Caco-2 (cell line): ENCODE data around the gene ACTRT3. TPM values are rescaled to one million over a fixed set of nuclear protein-coding genes. Genes with fewer than 3 reads are reported as not detected.

ENCODE experiments used
- BruUV-seq: library from RNA; stranded (reverse); fragments of 400-500 nt; replicated peaks from 2 replicates; lab custom pipeline; 2021; lab: Mats Ljungman, UMichigan
- CTCF ChIA-PET: fragments of 300-600 bp; sonication (Branson Sonifier 250); formaldehyde crosslinking; loops from one replicate; lab custom pipeline; 2022; ENCODE audit warnings: antibody characterized with exemption; lab: Charles Lee
- POLR2A ChIA-PET: fragments of 300-600 bp; sonication (Branson Sonifier 250); formaldehyde crosslinking; loops from one replicate; lab custom pipeline; 2022; ENCODE audit warnings: antibody characterized with exemption; lab: Charles Lee
- DNase-seq, 2 experiments: peaks; one replicate each; pipeline versions ENCODE4 v3.0.0 to v3.0.0-alpha.2; 2020 to 2022
- H3K27me3 ChIP-seq: replicated peaks from 2 replicates; pipeline ENCODE4 v1.6.0; 2011; ENCODE audit warnings: low read length; ENCODE audit not compliant: control insufficient read depth, insufficient read depth
- H3K36me3 ChIP-seq: 2 replicates; pipeline ENCODE4 v1.5.1; 2011; ENCODE audit warnings: low read length; ENCODE audit not compliant: control insufficient read depth, insufficient read depth
- H3K4me1 ChIP-seq: fragments of 250-450 bp; sonication (Bioruptor Pico); 2 replicates; pipeline ENCODE4 v1.5.1; 2020; ENCODE audit warnings: mild to moderate bottlenecking
- H3K4me3 ChIP-seq: 2 replicates; pipeline ENCODE4 v1.5.1; 2011; ENCODE audit warnings: low read depth, mild to moderate bottlenecking, control low read depth, low read length
- H3K9me3 ChIP-seq: fragments of 250-450 bp; sonication (Bioruptor Pico); 2 replicates; pipeline ENCODE4 v1.5.1; 2020; ENCODE audit warnings: mild to moderate bottlenecking, moderate library complexity
- H3K27ac Mint-ChIP-seq: one replicate; pipeline ENCODE4 v1.8.0; 2022; ENCODE audit warnings: mixed read lengths; ENCODE audit not compliant: unreplicated experiment
- H3K27me3 Mint-ChIP-seq: one replicate; pipeline ENCODE4 v1.8.0; 2022; ENCODE audit warnings: mixed read lengths; ENCODE audit not compliant: insufficient read depth, unreplicated experiment
- H3K36me3 Mint-ChIP-seq: one replicate; pipeline ENCODE4 v1.8.0; 2022; ENCODE audit warnings: mild to moderate bottlenecking, mixed read lengths; ENCODE audit not compliant: insufficient read depth, unreplicated experiment
- H3K4me1 Mint-ChIP-seq: one replicate; pipeline ENCODE4 v1.8.0; 2022; ENCODE audit warnings: low read depth, mixed read lengths; ENCODE audit not compliant: unreplicated experiment
- H3K4me3 Mint-ChIP-seq: one replicate; pipeline ENCODE4 v1.8.0; 2022; ENCODE audit warnings: mild to moderate bottlenecking, moderate library complexity, mixed read lengths; ENCODE audit not compliant: unreplicated experiment
- H3K9me3 Mint-ChIP-seq: one replicate; pipeline ENCODE4 v1.8.0; 2022; ENCODE audit warnings: mixed read lengths; ENCODE audit not compliant: unreplicated experiment
- CTCF ChIP-seq, 2 experiments: fragments of 200-600 bp in 1 of 2; IDR thresholded peaks; 1 replicate in 1 of 2; 2 replicates in 1 of 2; pipeline versions ENCODE4 v1.5.1 to v1.8.0; 2011 to 2022; ENCODE audit warnings: antibody characterized with exemption in 1 of 2, control low read depth in 1 of 2, inconsistent platforms in 1 of 2, low read depth in 1 of 2, low read length in 1 of 2, mild to moderate bottlenecking in 1 of 2, moderate library complexity in 1 of 2; ENCODE audit not compliant: insufficient read depth in 1 of 2, severe bottlenecking in 1 of 2, unreplicated experiment in 1 of 2
- intact Hi-C: fragments of 100-400 bp; cut with micrococcal nuclease; formaldehyde crosslinking; loops from one replicate; pipeline ENCODE4 v1.10.0; 2022; ENCODE audit not compliant: unreplicated experiment
- total RNA-seq: library from RNA; stranded (reverse); gene quantifications from 2 replicates; pipeline ENCODE4 v1.2.3, GENCODE V29; 2022

ACTRT3 gene
- total RNA-seq, 1 experiment from 2014 or later = not detected

- no peaks in the 10 kb centered on the region for H3K4me1 Mint-ChIP-seq
- peaks cover 9% of the 10 kb centered on the region for H3K9me3 ChIP-seq
- TF ChIP-seq CTCF (IDR thresholded peaks at IDR 0.05; ENCODE audit: insufficient read depth in 1 of 2, low read depth in 1 of 2, low read length in 1 of 2, severe bottlenecking in 1 of 2, unreplicated experiment in 1 of 2) = no peak
- ChIA-PET POLR2A (no interaction called here), CTCF (no interaction called here)
- H3K9me3 Mint-ChIP-seq = peaks cover 23% of the 10 kb centered on the region
- no peaks in the 10 kb centered on the region for H3K4me1 ChIP-seq
- intact Hi-C loops = no loop called here
- H3K27me3 Mint-ChIP-seq = peaks cover 9% of the 10 kb centered on the region
- H3K4me3 Mint-ChIP-seq = no peak overlapping the region
- H3K27ac Mint-ChIP-seq = no peak overlapping the region
- DNase-seq = no peak
- no peaks in the 10 kb centered on the region for H3K27me3 ChIP-seq
- H3K36me3 Mint-ChIP-seq = no peaks in the 10 kb centered on the region
- H3K36me3 ChIP-seq = no peaks in the 10 kb centered on the region
- no peak overlapping the region for H3K4me3 ChIP-seq
- BruUV-seq = no TSS peak
Observed at GRCh38 chr3:169813757-169814517, 44.6 kb upstream of the ACTRT3 start.

GRCh38 chr3:169813278-169813677 lies 43.9 kb upstream of the ACTRT3 start:
- no peak for DNase-seq
- peaks cover 9% of the 10 kb centered on the region for H3K9me3 ChIP-seq
- ChIA-PET CTCF (no interaction called here), POLR2A (no interaction called here)
- H3K36me3 ChIP-seq = no peaks in the 10 kb centered on the region
- Mint-ChIP-seq H3K27me3 (peaks cover 8% of the 10 kb centered on the region), H3K27ac (no peak overlapping the region), H3K4me1 (no peaks in the 10 kb centered on the region), H3K9me3 (peaks cover 23% of the 10 kb centered on the region), H3K36me3 (no peaks in the 10 kb centered on the region), H3K4me3 (no peak overlapping the region)
- TF ChIP-seq CTCF (IDR thresholded peaks at IDR 0.05; ENCODE audit: insufficient read depth in 1 of 2, low read depth in 1 of 2, low read length in 1 of 2, severe bottlenecking in 1 of 2, unreplicated experiment in 1 of 2) = no peak
- BruUV-seq = no TSS peak
- no peak overlapping the region for H3K4me3 ChIP-seq
- intact Hi-C loops = no loop called here
- no peaks in the 10 kb centered on the region for H3K4me1 ChIP-seq
- H3K27me3 ChIP-seq = no peaks in the 10 kb centered on the region

DNA sequence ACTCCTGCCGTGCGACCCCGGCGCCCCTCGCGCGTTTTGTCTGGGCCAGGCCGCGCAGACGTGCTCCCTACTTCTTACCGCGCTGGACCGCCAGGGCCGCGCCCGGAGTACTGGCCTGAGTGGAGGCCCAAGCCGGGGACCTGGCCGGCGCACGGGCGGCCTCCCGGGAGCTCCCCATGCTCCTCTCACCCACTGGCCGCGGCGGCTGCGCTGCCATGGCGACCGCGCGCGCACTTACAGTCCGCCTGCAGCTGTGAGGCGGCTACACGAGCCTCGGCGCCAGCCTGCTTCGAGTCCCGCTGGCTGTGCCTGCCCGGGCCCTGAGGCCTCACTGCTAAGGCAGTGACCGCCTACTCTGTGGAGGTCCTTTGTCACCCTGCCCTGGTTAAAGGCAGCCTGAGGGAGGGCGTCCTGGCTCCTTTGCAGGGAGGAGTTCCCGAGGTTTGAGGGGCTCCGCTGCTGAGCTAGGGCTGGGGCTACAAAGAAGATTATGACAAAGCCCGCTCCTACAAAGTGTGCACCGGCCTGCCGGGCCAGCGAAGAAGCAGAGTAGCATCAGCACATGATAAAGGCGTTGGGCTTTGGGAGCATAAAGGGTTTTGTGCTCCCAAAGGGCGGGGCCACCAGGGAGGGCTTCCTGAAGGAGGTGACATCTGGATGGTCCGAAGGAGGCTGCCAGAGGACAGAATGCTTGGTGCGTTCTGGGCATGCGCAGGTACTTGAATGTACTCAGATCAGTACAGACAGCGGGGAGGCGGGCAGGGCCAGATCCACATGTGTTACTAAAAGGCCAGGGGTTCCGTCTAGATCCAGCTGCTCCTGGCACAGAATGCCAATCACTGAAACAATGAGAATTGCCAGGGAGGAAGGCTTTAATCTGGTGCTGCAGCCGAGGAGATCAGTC lies 43.2 kb upstream of the ACTRT3 start, which contains the start of the genes LRRC34 and LRRIQ4:
LRRC34 (minus strand) TSS at position 573 of the 904 bp plus-strand sequence; CDS start at position 217, 356 bp downstream.
LRRIQ4 (plus strand) TSS at position 539 of the 904 bp plus-strand sequence. CDS start 9,052 bp downstream, outside the sequence.
- POLR2A ChIA-PET = no interaction called here
- H3K4me1 Mint-ChIP-seq = no peaks in the 10 kb centered on the region
- H3K36me3 Mint-ChIP-seq = no peaks in the 10 kb centered on the region
- peak; percentile 44 to 51 for DNase-seq
- Histone ChIP-seq H3K27me3 (no peaks in the 10 kb centered on the region), H3K4me1 (no peaks in the 10 kb centered on the region), H3K36me3 (no peaks in the 10 kb centered on the region), H3K9me3 (peaks cover 9% of the 10 kb centered on the region), H3K4me3 (peak within 1 kb of the TSS; percentile 33)
- no TSS peak for BruUV-seq
- peaks cover 4% of the 10 kb centered on the region for H3K27me3 Mint-ChIP-seq
- intact Hi-C loops = no loop called here
- peak within 1 kb of the TSS; percentile 60 for H3K4me3 Mint-ChIP-seq
- CTCF ChIA-PET = no interaction called here
- no peak for TF ChIP-seq CTCF (IDR thresholded peaks at IDR 0.05; ENCODE audit: insufficient read depth in 1 of 2, low read depth in 1 of 2, low read length in 1 of 2, severe bottlenecking in 1 of 2, unreplicated experiment in 1 of 2)
- no peak within 1 kb of the TSS for H3K27ac Mint-ChIP-seq
- H3K9me3 Mint-ChIP-seq = peaks cover 20% of the 10 kb centered on the region
